Spinal cord (tissue), 10 donors: ENCODE measurements around the gene IL36RN. TPM values are rescaled to one million over a fixed set of nuclear protein-coding genes. Genes with fewer than 3 reads are reported as not detected.
"Not testable (repeated sequence)": the region's sequence is repeated elsewhere in the genome, so short reads cannot be mapped to it uniquely, and the experiment has no call there.

Source experiments
- DNase-seq, 6 donors: peaks; one replicate each; pipeline versions ENCODE4 v3.0.0 to v3.0.0-alpha.2; 2013 to 2015; ENCODE audit warnings: low spot score in 6 of 6, low read depth in 4 of 6
- H3K27ac ChIP-seq: one replicate; pipeline ENCODE4 v1.5.1; 2013; ENCODE audit warnings: low read depth, low read length, control low read depth
- H3K27me3 ChIP-seq: one replicate; pipeline ENCODE4 v1.6.1; 2013; ENCODE audit warnings: low read length; ENCODE audit not compliant: control insufficient read depth, insufficient read depth
- H3K36me3 ChIP-seq: one replicate; pipeline ENCODE4 v1.6.1; 2013; ENCODE audit warnings: low read length; ENCODE audit not compliant: control insufficient read depth, insufficient read depth
- H3K4me1 ChIP-seq: one replicate; pipeline ENCODE4 v1.6.1; 2013; ENCODE audit warnings: low read length; ENCODE audit not compliant: control insufficient read depth, insufficient read depth
- H3K4me3 ChIP-seq: one replicate; pipeline ENCODE4 v1.5.1; 2013; ENCODE audit warnings: low read depth, low read length, control low read depth
- H3K9me3 ChIP-seq: one replicate; pipeline ENCODE4 v1.6.1; 2013; ENCODE audit warnings: low read length; ENCODE audit not compliant: control insufficient read depth, insufficient read depth
- WGBS: methylation state at CpG from one replicate; pipeline ENCODE4 v1.1.5; 2013; ENCODE audit warnings: missing lambda C conversion rate; ENCODE audit not compliant: insufficient coverage; 5-methylcytosine and 5-hydroxymethylcytosine counted together
- polyA plus RNA-seq, 2 donors: library from polyadenylated mRNA; unstranded; fragments of 120-200 nt; gene quantifications; one replicate each; pipeline ENCODE4 v1.2.1, GENCODE V29; 2013; ENCODE audit not compliant: insufficient read length in 2 of 2
- total RNA-seq, 2 donors: library from RNA; depleted of rRNA in 1 of 2; stranded (reverse); fragments of 120-200 nt in 1 of 2; fragments of >200 nt in 1 of 2; gene quantifications; one replicate each; pipeline versions ENCODE4 v1.2.3 to v1.2.4, GENCODE V29; 2013 to 2014
- donor health status: healthy.

IL36RN gene
- total and polyA plus RNA-seq, 4 donors = 0.11 TPM; not detected in 3

DNA sequence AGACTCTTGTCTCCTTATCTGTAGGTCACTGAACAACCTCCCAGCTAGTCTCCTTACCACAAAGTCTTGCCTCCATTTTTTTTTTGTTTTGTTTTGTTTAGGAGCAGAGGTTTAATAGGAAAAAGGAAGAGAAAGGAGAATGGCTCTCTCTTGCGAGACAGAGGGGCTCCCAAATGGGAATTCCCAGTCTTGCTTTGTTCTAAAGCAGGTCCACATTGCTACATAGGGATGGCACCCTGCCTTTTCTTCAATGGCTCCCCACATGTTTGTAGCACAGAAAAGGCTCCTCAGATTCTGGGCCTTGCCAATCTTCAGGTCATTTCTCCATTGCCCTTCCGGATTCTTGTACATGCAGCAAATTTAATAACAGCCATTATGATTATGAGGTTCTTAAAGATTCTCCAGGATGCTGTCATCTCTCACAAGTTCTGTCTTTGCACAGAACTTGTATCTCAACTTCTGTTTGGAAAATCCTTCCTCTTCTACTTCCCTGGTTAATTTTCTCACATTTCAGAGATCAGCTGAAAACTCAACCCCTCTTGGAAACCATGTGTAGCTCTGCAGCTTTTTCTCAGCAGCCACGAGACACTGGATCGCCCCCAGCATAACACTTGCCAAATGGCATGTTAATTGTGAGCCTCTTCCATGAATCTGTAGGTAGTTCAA, 32.4 kb downstream of the IL36RN start:
- Histone ChIP-seq H3K27ac (no peak overlapping the region), H3K9me3 (no peaks in the 10 kb centered on the region), H3K36me3 (no peaks in the 10 kb centered on the region), H3K4me3 (no peak overlapping the region), H3K4me1 (no peaks in the 10 kb centered on the region), H3K27me3 (no peaks in the 10 kb centered on the region)
- WGBS = 90% methylated on average over 2 of the region's 4 CpGs
- DNase-seq = no peak

DNA sequence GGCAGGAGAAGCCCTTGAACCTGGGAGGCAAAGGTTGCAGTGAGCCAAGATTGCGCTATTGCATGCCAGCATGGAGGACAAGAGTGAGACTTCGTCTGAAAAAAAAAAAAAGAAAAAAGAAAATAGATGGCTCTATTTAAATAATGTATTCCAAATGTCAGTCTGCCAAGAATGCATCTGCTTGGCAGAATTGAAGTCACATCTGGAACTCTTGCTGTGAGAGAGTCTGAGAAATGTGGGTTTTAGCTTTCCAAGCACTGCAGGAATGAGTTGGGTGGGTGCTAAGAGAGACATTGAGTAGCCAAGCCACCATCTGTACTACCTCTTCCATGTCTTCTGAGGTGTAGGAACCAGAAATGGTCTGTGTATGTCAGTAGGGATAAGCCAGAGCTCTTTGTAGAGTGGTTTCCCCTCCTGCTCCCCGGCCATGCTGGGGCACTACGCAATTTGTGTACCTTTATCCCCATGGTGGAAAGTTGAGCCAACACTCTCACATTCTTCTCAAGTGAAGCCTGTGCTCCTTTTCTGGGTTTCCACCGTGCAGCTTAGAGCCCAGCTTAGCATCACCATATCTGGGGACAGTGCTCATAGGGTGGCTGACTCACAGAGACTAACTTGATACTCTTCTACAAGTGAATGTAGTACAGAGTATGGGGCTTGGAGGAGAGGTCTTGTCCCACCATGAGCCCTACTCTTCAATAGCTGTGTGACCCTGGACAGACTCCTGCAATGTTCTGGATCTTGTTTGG, 34.0 kb downstream of the IL36RN start:
- Histone ChIP-seq H3K9me3 (no peaks in the 10 kb centered on the region), H3K4me1 (no peaks in the 10 kb centered on the region), H3K36me3 (no peaks in the 10 kb centered on the region), H3K27ac (no peak overlapping the region), H3K27me3 (no peaks in the 10 kb centered on the region), H3K4me3 (no peak overlapping the region)
- 94% methylated on average over 2 of the region's 5 CpGs for WGBS
- DNase-seq = peak in 1 of 6 donors; percentile 28

- WGBS = no CpG with 5 or more reads among the region's 2 CpGs
These were observed 34.6 kb downstream of the IL36RN start for GRCh38 chr2:113093613-113093977.

DNA sequence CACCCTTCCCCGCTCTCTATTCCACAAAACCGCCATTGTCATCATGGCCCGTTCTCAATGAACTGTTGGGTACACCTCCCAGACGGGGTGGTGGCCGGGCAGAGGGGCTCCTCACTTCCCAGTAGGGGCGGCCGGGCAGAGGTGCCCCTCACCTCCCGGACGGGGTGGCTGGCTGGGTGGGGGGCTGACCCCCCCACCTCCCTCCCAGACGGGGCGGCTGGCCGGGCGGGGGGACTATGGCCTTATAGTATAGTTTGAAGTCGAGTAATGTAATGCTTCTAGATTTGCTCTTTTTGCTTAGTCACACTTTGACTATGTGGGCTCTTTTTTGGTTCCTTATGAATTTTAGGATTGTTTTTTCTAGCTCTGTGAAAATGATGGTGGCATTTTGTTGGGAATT, 37.3 kb downstream of the IL36RN start:
- H3K36me3 ChIP-seq, H3K9me3 ChIP-seq, H3K27ac ChIP-seq, H3K4me3 ChIP-seq, H3K27me3 ChIP-seq, H3K4me1 ChIP-seq, DNase-seq: not testable (repeated sequence)
- WGBS = no CpG with 5 or more reads among the region's 14 CpGs

More at GRCh38 chr2:113093613-113093977, 34.6 kb downstream of the IL36RN start:
- Histone ChIP-seq H3K27me3 (no peaks in the 10 kb centered on the region), H3K36me3 (no peaks in the 10 kb centered on the region), H3K4me1 (no peaks in the 10 kb centered on the region), H3K4me3 (no peak overlapping the region), H3K9me3 (no peaks in the 10 kb centered on the region), H3K27ac (no peak overlapping the region)
- DNase-seq = no peak

DNA sequence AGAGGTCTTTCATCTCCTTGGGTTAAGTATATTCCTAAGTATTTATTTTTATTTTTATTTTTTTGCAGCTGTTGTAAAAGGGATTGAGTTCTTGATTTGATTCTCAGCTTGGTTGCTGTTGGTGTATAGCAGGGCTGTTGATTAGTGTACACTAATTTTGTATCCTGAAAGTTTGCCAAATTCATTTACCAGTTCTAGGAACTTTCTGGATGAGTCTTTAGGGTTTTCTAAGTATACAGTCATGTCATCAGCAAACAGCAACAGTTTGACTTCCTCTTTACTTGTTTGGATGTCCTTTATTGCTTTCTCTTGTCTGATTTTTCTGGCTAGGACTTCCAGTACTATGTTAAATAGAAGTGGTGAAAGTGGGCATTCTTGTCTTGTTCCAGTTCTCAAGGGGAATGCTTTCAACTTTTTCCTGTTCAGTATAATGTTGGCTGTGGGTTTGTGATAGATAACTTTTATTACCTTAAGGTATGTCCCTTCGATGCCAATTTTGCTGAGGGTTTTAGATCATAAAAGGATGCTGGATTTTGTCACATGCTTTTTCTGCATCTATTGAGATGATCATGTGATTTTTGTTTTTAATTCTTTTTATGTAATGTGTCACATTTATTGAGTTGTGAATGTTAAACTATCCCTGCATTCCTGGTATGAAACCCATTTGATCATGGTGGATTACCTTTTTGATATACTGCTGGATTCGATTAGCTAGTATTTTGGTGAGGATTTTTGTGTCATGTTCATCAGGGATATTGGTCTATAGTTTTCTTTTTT, 38.0 kb downstream of the IL36RN start:
- not testable (repeated sequence) for H3K36me3 ChIP-seq, H3K27ac ChIP-seq, H3K4me3 ChIP-seq, H3K4me1 ChIP-seq, DNase-seq, H3K9me3 ChIP-seq, H3K27me3 ChIP-seq
- WGBS = 40% methylated on average over 1 of the region's 2 CpGs

GRCh38 chr2:113098041-113098440, 39.0 kb downstream of the IL36RN start:
- Histone ChIP-seq H3K4me3 (no peak overlapping the region), H3K4me1 (no peaks in the 10 kb centered on the region), H3K27me3 (no peaks in the 10 kb centered on the region), H3K27ac (no peak overlapping the region), H3K36me3 (no peaks in the 10 kb centered on the region), H3K9me3 (no peaks in the 10 kb centered on the region)
- WGBS = 82% methylated on average over 3 of the region's 4 CpGs
- no peak for DNase-seq

- Histone ChIP-seq H3K27me3 (no peaks in the 10 kb centered on the region), H3K36me3 (no peaks in the 10 kb centered on the region), H3K4me3 (no peak overlapping the region), H3K9me3 (no peaks in the 10 kb centered on the region), H3K4me1 (no peaks in the 10 kb centered on the region), H3K27ac (no peak overlapping the region)
- no peak for DNase-seq
- WGBS = 95% methylated on average over 6 of the region's 6 CpGs
These were observed 39.5 kb downstream of the IL36RN start for GRCh38 chr2:113098532-113098931.

- Histone ChIP-seq H3K27ac (no peak overlapping the region), H3K27me3 (no peaks in the 10 kb centered on the region), H3K9me3 (no peaks in the 10 kb centered on the region), H3K36me3 (no peaks in the 10 kb centered on the region), H3K4me1 (no peaks in the 10 kb centered on the region), H3K4me3 (no peak overlapping the region)
- no peak for DNase-seq
- 76% methylated on average over 2 of the region's 2 CpGs for WGBS
These were observed 43.1 kb downstream of the IL36RN start for GRCh38 chr2:113102133-113102532.

- Histone ChIP-seq H3K4me1 (no peaks in the 10 kb centered on the region), H3K27ac (no peak overlapping the region), H3K27me3 (no peaks in the 10 kb centered on the region), H3K36me3 (no peaks in the 10 kb centered on the region), H3K4me3 (no peak overlapping the region), H3K9me3 (no peaks in the 10 kb centered on the region)
- 100% methylated on average over 4 of the region's 4 CpGs for WGBS
- DNase-seq = no peak
These were observed 44.3 kb downstream of the IL36RN start for GRCh38 chr2:113103277-113103676.
